WTC11 (cell line): ENCODE results near the gene NEURL3. TPM values are rescaled to one million over a fixed set of nuclear protein-coding genes. Genes with fewer than 3 reads are reported as not detected.

Experiments
- ATAC-seq: fragments of 200-7000 bp; cut with Tn5 transposase; 2 replicates; pipeline ENCODE4 v1.10.0; 2021; ENCODE audit warnings: mild to moderate bottlenecking, moderate library complexity
- CTCF ChIA-PET: fragments of 300-600 bp; sonication (Branson Sonifier 250); formaldehyde crosslinking; loops from one replicate; lab custom pipeline; 2021; ENCODE audit warnings: antibody characterized with exemption; lab: Charles Lee
- POLR2A ChIA-PET: fragments of 350-600 bp; sonication (Branson Sonifier 250); formaldehyde crosslinking; loops from one replicate; lab custom pipeline; 2021; ENCODE audit warnings: antibody characterized with exemption; lab: Charles Lee
- DNase-seq: peaks from one replicate; pipeline ENCODE4 v3.0.0; 2021; ENCODE audit warnings: low spot score
- H3K27ac Mint-ChIP-seq: 2 replicates; pipeline ENCODE4 v1.8.0; 2021; ENCODE audit warnings: mixed read lengths
- H3K27me3 Mint-ChIP-seq: 2 replicates; pipeline ENCODE4 v1.8.0; 2021; ENCODE audit warnings: low read depth, mild to moderate bottlenecking, moderate library complexity, mixed read lengths
- H3K36me3 Mint-ChIP-seq: 2 replicates; pipeline ENCODE4 v1.8.0; 2021; ENCODE audit warnings: mixed read lengths
- H3K4me1 Mint-ChIP-seq: 2 replicates; pipeline ENCODE4 v1.8.0; 2022; ENCODE audit warnings: mixed read lengths
- H3K4me3 Mint-ChIP-seq: 2 replicates; pipeline ENCODE4 v1.8.0; 2021; ENCODE audit warnings: mild to moderate bottlenecking, moderate library complexity, mixed read lengths
- H3K9me3 Mint-ChIP-seq: 2 replicates; pipeline ENCODE4 v1.8.0; 2021; ENCODE audit warnings: mixed read lengths
- ATF3 ChIP-seq: sonication (generic); formaldehyde crosslinking; conservative IDR thresholded peaks from 2 replicates; pipeline ENCODE4 v1.8.1; 2022; ENCODE audit warnings: mild to moderate bottlenecking, missing genetic modification reagents
- CREM ChIP-seq: sonication (generic); formaldehyde crosslinking; IDR thresholded peaks from 2 replicates; pipeline ENCODE4 v1.8.1; 2022; ENCODE audit warnings: mild to moderate bottlenecking, missing genetic modification reagents, moderate library complexity
- CTCF ChIP-seq: fragments of 200-600 bp; IDR thresholded peaks from 2 replicates; pipeline ENCODE4 v1.8.0; 2022; ENCODE audit warnings: antibody characterized with exemption
- GABPB1 ChIP-seq: sonication (generic); formaldehyde crosslinking; IDR thresholded peaks from 2 replicates; pipeline ENCODE4 v1.8.1; 2023; ENCODE audit warnings: mild to moderate bottlenecking, missing genetic modification reagents
- IRF2 ChIP-seq: sonication (generic); formaldehyde crosslinking; IDR thresholded peaks from 2 replicates; pipeline ENCODE4 v1.8.0; 2022; ENCODE audit warnings: low read depth, missing genetic modification reagents, borderline replicate concordance
- JAZF1 ChIP-seq: fragments of 250-450 bp; sonication (Bioruptor Pico); IDR thresholded peaks from 2 replicates; pipeline ENCODE4 v1.9.0; 2021; ENCODE audit warnings: moderate library complexity, mild to moderate bottlenecking, inconsistent platforms
- KAT7 ChIP-seq: sonication (generic); formaldehyde crosslinking; IDR thresholded peaks from 2 replicates; pipeline ENCODE4 v1.8.1; 2023; ENCODE audit warnings: missing genetic modification reagents, mild to moderate bottlenecking, borderline replicate concordance
- NFYB ChIP-seq: sonication (generic); formaldehyde crosslinking; conservative IDR thresholded peaks from 2 replicates; pipeline ENCODE4 v1.8.0; 2022; ENCODE audit warnings: low read depth, missing genetic modification reagents
- RORB ChIP-seq: fragments of 250-450 bp; sonication (Bioruptor Pico); IDR thresholded peaks from 2 replicates; pipeline ENCODE4 v1.9.0; 2021; ENCODE audit warnings: mild to moderate bottlenecking
- SOX15 ChIP-seq: fragments of 250-450 bp; sonication (Bioruptor Pico); IDR thresholded peaks from 2 replicates; pipeline ENCODE4 v1.9.0; 2021; ENCODE audit warnings: mild to moderate bottlenecking
- TCF7 ChIP-seq: sonication (generic); formaldehyde crosslinking; IDR thresholded peaks from 2 replicates; pipeline ENCODE4 v1.8.0; 2022; ENCODE audit warnings: mild to moderate bottlenecking, low read depth, missing genetic modification reagents, moderate library complexity
- TEAD4 ChIP-seq: sonication (generic); formaldehyde crosslinking; IDR thresholded peaks from 2 replicates; pipeline ENCODE4 v1.8.0; 2022; ENCODE audit warnings: mild to moderate bottlenecking, missing genetic modification reagents
- TP53 ChIP-seq: sonication (generic); formaldehyde crosslinking; IDR thresholded peaks from 2 replicates; pipeline ENCODE4 v1.8.1; 2023; ENCODE audit warnings: mild to moderate bottlenecking, missing genetic modification reagents
- ZNF263 ChIP-seq: sonication (generic); formaldehyde crosslinking; IDR thresholded peaks from 2 replicates; pipeline ENCODE4 v1.8.1; 2022; ENCODE audit warnings: low read depth, mild to moderate bottlenecking, moderate library complexity, missing genetic modification reagents
- ZNF396 ChIP-seq: fragments of 250-450 bp; sonication (Bioruptor Pico); IDR thresholded peaks from 2 replicates; pipeline ENCODE4 v1.8.0; 2021; ENCODE audit warnings: mild to moderate bottlenecking, moderate library complexity, borderline replicate concordance
- ZNF512 ChIP-seq: sonication (generic); formaldehyde crosslinking; IDR thresholded peaks from 2 replicates; pipeline ENCODE4 v1.8.1; 2022; ENCODE audit warnings: missing genetic modification reagents, borderline replicate concordance
- ZSCAN18 ChIP-seq: fragments of 250-450 bp; sonication (Bioruptor Pico); IDR thresholded peaks from 2 replicates; pipeline ENCODE4 v2.1.2; 2022; ENCODE audit warnings: mild to moderate bottlenecking, moderate library complexity
- total RNA-seq: library from RNA; stranded (reverse); gene quantifications from 3 replicates; pipeline ENCODE4 v1.2.3, GENCODE V29; 2021
- TF ChIP-seq, protein P1 (sequence below): sonication (generic); formaldehyde crosslinking; IDR thresholded peaks from 2 replicates; pipeline ENCODE4 v1.8.1; 2023; ENCODE audit warnings: mild to moderate bottlenecking, missing genetic modification reagents
- TF ChIP-seq, protein P2 (sequence below): sonication (generic); formaldehyde crosslinking; IDR thresholded peaks from 2 replicates; pipeline ENCODE4 v1.8.1; 2023; ENCODE audit warnings: mild to moderate bottlenecking, missing genetic modification reagents
- TF ChIP-seq, protein P3 (sequence below): fragments of 250-450 bp; sonication (Bioruptor Pico); IDR thresholded peaks from 2 replicates; pipeline ENCODE4 v1.9.0; 2021; ENCODE audit warnings: moderate library complexity, mild to moderate bottlenecking, inconsistent platforms, borderline replicate concordance
- TF ChIP-seq, protein P4 (sequence below): sonication (generic); formaldehyde crosslinking; IDR thresholded peaks from 2 replicates; pipeline ENCODE4 v1.8.1; 2023; ENCODE audit warnings: mild to moderate bottlenecking, missing genetic modification reagents, borderline replicate concordance
- TF ChIP-seq, protein P5 (sequence below): sonication (generic); formaldehyde crosslinking; IDR thresholded peaks from 2 replicates; pipeline ENCODE4 v1.8.1; 2023; ENCODE audit warnings: mild to moderate bottlenecking, missing genetic modification reagents, moderate library complexity

Gene NEURL3
- total RNA-seq, 1 experiment from 2014 or later, result not detected

GRCh38 chr2:96541398-96542152 is 36.4 kb upstream of the NEURL3 start (continued):
- TF ChIP-seq, protein P1, sequence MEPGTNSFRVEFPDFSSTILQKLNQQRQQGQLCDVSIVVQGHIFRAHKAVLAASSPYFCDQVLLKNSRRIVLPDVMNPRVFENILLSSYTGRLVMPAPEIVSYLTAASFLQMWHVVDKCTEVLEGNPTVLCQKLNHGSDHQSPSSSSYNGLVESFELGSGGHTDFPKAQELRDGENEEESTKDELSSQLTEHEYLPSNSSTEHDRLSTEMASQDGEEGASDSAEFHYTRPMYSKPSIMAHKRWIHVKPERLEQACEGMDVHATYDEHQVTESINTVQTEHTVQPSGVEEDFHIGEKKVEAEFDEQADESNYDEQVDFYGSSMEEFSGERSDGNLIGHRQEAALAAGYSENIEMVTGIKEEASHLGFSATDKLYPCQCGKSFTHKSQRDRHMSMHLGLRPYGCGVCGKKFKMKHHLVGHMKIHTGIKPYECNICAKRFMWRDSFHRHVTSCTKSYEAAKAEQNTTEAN (CRISPR knock-in tag), result no peak
- TF ChIP-seq JAZF1 (CRISPR knock-in tag) (no peak), SOX15 (no peak), ZNF512 (CRISPR knock-in tag) (no peak), ZNF263 (no peak), NFYB (no peak), CREM (CRISPR knock-in tag) (no peak)
- TF ChIP-seq, protein P2, sequence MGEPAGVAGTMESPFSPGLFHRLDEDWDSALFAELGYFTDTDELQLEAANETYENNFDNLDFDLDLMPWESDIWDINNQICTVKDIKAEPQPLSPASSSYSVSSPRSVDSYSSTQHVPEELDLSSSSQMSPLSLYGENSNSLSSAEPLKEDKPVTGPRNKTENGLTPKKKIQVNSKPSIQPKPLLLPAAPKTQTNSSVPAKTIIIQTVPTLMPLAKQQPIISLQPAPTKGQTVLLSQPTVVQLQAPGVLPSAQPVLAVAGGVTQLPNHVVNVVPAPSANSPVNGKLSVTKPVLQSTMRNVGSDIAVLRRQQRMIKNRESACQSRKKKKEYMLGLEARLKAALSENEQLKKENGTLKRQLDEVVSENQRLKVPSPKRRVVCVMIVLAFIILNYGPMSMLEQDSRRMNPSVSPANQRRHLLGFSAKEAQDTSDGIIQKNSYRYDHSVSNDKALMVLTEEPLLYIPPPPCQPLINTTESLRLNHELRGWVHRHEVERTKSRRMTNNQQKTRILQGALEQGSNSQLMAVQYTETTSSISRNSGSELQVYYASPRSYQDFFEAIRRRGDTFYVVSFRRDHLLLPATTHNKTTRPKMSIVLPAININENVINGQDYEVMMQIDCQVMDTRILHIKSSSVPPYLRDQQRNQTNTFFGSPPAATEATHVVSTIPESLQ, result no peak

- no peak for DNase-seq
- ChIA-PET POLR2A (interaction anchor here (0.6 kb wide), 1 partner anchor 334 kb away, joined by 3 read pairs; no protein-coding TSS in a partner anchor), CTCF (interaction anchor here (1.0 to 6.7 kb wide), 5 partner anchors 9 to 128 kb away, joined by 3 to 117 read pairs (median 59); no protein-coding TSS in a partner anchor)
- peaks cover 6% of the 10 kb centered on the region for H3K36me3 Mint-ChIP-seq
- H3K9me3 Mint-ChIP-seq, result no peaks in the 10 kb centered on the region
- peaks cover 37% of the 10 kb centered on the region for H3K4me1 Mint-ChIP-seq
- H3K4me3 Mint-ChIP-seq, result peak overlapping the region; percentile 42
- ATAC-seq, result no peak
- no peak overlapping the region for H3K27ac Mint-ChIP-seq
- H3K27me3 Mint-ChIP-seq, result peaks cover 18% of the 10 kb centered on the region
- TF ChIP-seq ZNF396 (CRISPR knock-in tag), result no peak
- TF ChIP-seq, protein P3, sequence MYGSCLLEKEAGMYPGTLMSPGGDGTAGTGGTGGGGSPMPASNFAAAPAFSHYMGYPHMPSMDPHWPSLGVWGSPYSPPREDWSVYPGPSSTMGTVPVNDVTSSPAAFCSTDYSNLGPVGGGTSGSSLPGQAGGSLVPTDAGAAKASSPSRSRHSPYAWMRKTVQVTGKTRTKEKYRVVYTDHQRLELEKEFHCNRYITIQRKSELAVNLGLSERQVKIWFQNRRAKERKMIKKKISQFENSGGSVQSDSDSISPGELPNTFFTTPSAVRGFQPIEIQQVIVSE (CRISPR knock-in tag), result no peak
- no peak for TF ChIP-seq RORB (CRISPR knock-in tag)
- no peak for TF ChIP-seq GABPB1 (CRISPR knock-in tag)
- no peak for TF ChIP-seq CTCF
- no peak for TF ChIP-seq ZSCAN18 (CRISPR knock-in tag)
- no peak for TF ChIP-seq TEAD4 (CRISPR knock-in tag)
- no peak for TF ChIP-seq IRF2 (CRISPR knock-in tag)
- TF ChIP-seq TP53 (CRISPR knock-in tag), result no peak
- TF ChIP-seq, protein P4, sequence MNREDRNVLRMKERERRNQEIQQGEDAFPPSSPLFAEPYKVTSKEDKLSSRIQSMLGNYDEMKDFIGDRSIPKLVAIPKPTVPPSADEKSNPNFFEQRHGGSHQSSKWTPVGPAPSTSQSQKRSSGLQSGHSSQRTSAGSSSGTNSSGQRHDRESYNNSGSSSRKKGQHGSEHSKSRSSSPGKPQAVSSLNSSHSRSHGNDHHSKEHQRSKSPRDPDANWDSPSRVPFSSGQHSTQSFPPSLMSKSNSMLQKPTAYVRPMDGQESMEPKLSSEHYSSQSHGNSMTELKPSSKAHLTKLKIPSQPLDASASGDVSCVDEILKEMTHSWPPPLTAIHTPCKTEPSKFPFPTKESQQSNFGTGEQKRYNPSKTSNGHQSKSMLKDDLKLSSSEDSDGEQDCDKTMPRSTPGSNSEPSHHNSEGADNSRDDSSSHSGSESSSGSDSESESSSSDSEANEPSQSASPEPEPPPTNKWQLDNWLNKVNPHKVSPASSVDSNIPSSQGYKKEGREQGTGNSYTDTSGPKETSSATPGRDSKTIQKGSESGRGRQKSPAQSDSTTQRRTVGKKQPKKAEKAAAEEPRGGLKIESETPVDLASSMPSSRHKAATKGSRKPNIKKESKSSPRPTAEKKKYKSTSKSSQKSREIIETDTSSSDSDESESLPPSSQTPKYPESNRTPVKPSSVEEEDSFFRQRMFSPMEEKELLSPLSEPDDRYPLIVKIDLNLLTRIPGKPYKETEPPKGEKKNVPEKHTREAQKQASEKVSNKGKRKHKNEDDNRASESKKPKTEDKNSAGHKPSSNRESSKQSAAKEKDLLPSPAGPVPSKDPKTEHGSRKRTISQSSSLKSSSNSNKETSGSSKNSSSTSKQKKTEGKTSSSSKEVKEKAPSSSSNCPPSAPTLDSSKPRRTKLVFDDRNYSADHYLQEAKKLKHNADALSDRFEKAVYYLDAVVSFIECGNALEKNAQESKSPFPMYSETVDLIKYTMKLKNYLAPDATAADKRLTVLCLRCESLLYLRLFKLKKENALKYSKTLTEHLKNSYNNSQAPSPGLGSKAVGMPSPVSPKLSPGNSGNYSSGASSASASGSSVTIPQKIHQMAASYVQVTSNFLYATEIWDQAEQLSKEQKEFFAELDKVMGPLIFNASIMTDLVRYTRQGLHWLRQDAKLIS (CRISPR knock-in tag), result no peak
- no peak for TF ChIP-seq KAT7 (CRISPR knock-in tag)
- TF ChIP-seq, protein P5, sequence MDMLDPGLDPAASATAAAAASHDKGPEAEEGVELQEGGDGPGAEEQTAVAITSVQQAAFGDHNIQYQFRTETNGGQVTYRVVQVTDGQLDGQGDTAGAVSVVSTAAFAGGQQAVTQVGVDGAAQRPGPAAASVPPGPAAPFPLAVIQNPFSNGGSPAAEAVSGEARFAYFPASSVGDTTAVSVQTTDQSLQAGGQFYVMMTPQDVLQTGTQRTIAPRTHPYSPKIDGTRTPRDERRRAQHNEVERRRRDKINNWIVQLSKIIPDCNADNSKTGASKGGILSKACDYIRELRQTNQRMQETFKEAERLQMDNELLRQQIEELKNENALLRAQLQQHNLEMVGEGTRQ, result no peak
- no peak for TF ChIP-seq TCF7 (CRISPR knock-in tag)
- TF ChIP-seq ATF3 (CRISPR knock-in tag), result no peak
Measured at GRCh38 chr2:96540136-96540535, 35.0 kb upstream of the NEURL3 start.
